GM06990 (cell line): ENCODE measurements around the gene ALPI.

Source experiments
- DNase-seq: peaks from one replicate; pipeline ENCODE4 v3.0.0-alpha.2; 2011; ENCODE audit not compliant: insufficient read length; ENCODE audit errors: extremely low read depth
- H3K27me3 ChIP-seq: replicated peaks from 2 replicates; pipeline ENCODE4 v1.6.0; 2011; ENCODE audit warnings: low read length; ENCODE audit not compliant: control insufficient read depth, insufficient read depth
- H3K36me3 ChIP-seq: 2 replicates; pipeline ENCODE4 v1.5.1; 2011; ENCODE audit warnings: low read length; ENCODE audit not compliant: control insufficient read depth, insufficient read depth
- H3K4me3 ChIP-seq: replicated peaks from 2 replicates; pipeline ENCODE4 v1.5.1; 2011; ENCODE audit warnings: low read depth, mild to moderate bottlenecking, control low read depth, low read length
- TF ChIP-seq, protein P1 (sequence below): IDR thresholded peaks from 2 replicates; pipeline ENCODE4 v1.5.1; 2011; ENCODE audit warnings: low read length, control low read depth, mild to moderate bottlenecking, inconsistent platforms; ENCODE audit not compliant: insufficient read depth, poor library complexity, severe bottlenecking

Gene ALPI

DNA sequence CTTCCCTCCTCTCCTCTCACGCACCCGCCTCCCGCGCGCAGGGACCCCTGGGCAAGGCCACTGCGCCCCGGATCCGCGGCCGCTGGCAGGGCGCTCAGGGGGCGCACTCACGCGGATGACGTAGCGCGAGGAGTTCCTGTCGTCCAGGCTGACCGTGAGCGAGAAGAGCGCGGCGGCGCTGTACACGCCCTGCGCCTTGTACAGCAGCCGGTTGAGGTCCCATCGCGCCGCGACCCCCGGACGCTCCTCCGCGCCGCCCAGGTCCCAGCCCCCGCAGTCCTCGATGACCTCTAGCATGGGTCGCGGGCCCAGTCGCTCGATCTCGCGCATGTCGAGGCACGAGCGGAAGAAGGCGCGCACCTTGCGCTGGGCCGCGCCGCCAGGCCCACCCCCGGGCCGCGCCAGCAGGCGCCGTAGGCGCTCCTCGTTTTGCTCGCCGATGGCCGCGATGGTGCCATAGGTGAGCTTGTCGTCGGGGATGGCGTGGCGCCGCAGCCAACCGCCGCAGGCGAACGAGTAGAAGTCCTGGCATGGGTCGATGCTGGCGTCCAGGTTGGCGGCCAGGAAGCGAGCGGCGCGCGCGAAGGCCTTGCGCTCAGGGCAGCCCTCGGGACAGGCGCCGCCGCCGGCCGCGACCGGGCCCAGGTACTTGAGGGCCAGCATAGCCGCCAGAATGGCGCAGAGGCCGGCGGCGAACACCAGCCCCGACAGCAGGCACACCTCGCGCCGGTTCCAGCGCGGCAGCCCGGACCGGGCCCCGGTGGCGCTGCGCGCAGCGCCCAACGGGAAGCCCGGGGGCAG, 30.0 kb downstream of the ALPI start:
- no peaks in the 10 kb centered on the region; the same call in 1 of the 2 replicates for H3K27me3 ChIP-seq
- DNase-seq = no peak

GRCh38 chr2:232486558-232487384, 30.8 kb downstream of the ALPI start:
- TF ChIP-seq, protein P1, sequence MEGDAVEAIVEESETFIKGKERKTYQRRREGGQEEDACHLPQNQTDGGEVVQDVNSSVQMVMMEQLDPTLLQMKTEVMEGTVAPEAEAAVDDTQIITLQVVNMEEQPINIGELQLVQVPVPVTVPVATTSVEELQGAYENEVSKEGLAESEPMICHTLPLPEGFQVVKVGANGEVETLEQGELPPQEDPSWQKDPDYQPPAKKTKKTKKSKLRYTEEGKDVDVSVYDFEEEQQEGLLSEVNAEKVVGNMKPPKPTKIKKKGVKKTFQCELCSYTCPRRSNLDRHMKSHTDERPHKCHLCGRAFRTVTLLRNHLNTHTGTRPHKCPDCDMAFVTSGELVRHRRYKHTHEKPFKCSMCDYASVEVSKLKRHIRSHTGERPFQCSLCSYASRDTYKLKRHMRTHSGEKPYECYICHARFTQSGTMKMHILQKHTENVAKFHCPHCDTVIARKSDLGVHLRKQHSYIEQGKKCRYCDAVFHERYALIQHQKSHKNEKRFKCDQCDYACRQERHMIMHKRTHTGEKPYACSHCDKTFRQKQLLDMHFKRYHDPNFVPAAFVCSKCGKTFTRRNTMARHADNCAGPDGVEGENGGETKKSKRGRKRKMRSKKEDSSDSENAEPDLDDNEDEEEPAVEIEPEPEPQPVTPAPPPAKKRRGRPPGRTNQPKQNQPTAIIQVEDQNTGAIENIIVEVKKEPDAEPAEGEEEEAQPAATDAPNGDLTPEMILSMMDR = no peak
- Histone ChIP-seq H3K4me3 (no peak overlapping the region), H3K36me3 (no peaks in the 10 kb centered on the region), H3K27me3 (no peaks in the 10 kb centered on the region; the same call in 1 of the 2 replicates)
- DNase-seq = no peak

More for the DNA sequence above, 30.0 kb downstream of the ALPI start:
- H3K36me3 ChIP-seq = no peaks in the 10 kb centered on the region
- TF ChIP-seq, protein P1 = no peak
- H3K4me3 ChIP-seq = no peak overlapping the region

GRCh38 chr2:232487385-232488096, 31.6 kb downstream of the ALPI start, which contains the start of gene ECEL1:
Gene ECEL1 (minus strand): TSS chr2:232487834. CDS start chr2:232486653, 1,181 bp downstream.
- TF ChIP-seq, protein P1 = no peak
- Histone ChIP-seq H3K27me3 (no peaks in the 10 kb centered on the region; the same call in 1 of the 2 replicates), H3K4me3 (no peak within 1 kb of the TSS), H3K36me3 (no peaks in the 10 kb centered on the region)
- no peak for DNase-seq

- no peak overlapping the region for H3K4me3 ChIP-seq
- TF ChIP-seq, protein P1 = no peak
- no peak for DNase-seq
- H3K36me3 ChIP-seq = no peaks in the 10 kb centered on the region
- H3K27me3 ChIP-seq = no peaks in the 10 kb centered on the region; the same call in 1 of the 2 replicates
Measured at GRCh38 chr2:232488097-232488711, 32.3 kb downstream of the ALPI start.

GRCh38 chr2:232488721-232489300, 32.9 kb downstream of the ALPI start:
- no peaks in the 10 kb centered on the region for H3K36me3 ChIP-seq
- DNase-seq = no peak
- TF ChIP-seq, protein P1 = no peak
- H3K27me3 ChIP-seq = no peaks in the 10 kb centered on the region; the same call in 1 of the 2 replicates
- no peak overlapping the region for H3K4me3 ChIP-seq
